H1 (cell line): Measurements from ENCODE around the gene MED12L. TPM values are rescaled to one million over a fixed set of nuclear protein-coding genes. Genes with fewer than 3 reads are reported as not detected.

ENCODE experiments used
- CTCF ChIA-PET: fragments of 300-600 bp; sonication (Branson Sonifier 250); formaldehyde crosslinking; loops from one replicate; lab custom pipeline; 2021; ENCODE audit not compliant: partially characterized antibody; lab: Charles Lee
- POLR2A ChIA-PET: fragments of 300-600 bp; sonication (Branson Sonifier 250); formaldehyde crosslinking; loops from one replicate; lab custom pipeline; 2021; ENCODE audit warnings: inconsistent platforms; ENCODE audit not compliant: partially characterized antibody; lab: Charles Lee
- DNase-seq, 2 experiments: peaks; one replicate each; pipeline versions ENCODE4 v3.0.0 to v3.0.0-alpha.2; 2010 to 2022; ENCODE audit warnings: low spot score in 2 of 2, low read depth in 1 of 2, mixed read lengths in 1 of 2
- FAIRE-seq: peaks from 2 replicates; lab custom pipeline; 2011; peaks lifted over from hg19 to GRCh38; lab: Jason Lieb, UNC
- H2AFZ ChIP-seq: 2 replicates; pipeline ENCODE4 v1.8.1; 2012; ENCODE audit warnings: low read length, inconsistent platforms
- H2AK5ac ChIP-seq: 2 replicates; pipeline ENCODE4 v1.6.1; 2013; ENCODE audit warnings: low read depth, low read length
- H2BK120ac ChIP-seq: replicated peaks from 2 replicates; pipeline ENCODE3; 2013; ENCODE audit warnings: low read depth, low read length, inconsistent platforms
- H2BK12ac ChIP-seq: 2 replicates; pipeline ENCODE4 v1.6.1; 2013; ENCODE audit warnings: low read depth, low read length
- H2BK15ac ChIP-seq: 2 replicates; pipeline ENCODE4 v1.6.1; 2013; ENCODE audit warnings: low read length
- H2BK20ac ChIP-seq: 2 replicates; pipeline ENCODE4 v1.6.1; 2013; ENCODE audit warnings: low read length
- H2BK5ac ChIP-seq: 2 replicates; pipeline ENCODE4 v1.6.1; 2013; ENCODE audit warnings: low read depth, low read length
- H3K14ac ChIP-seq: 2 replicates; pipeline ENCODE4 v1.6.1; 2013; ENCODE audit warnings: inconsistent platforms; ENCODE audit not compliant: insufficient read length
- H3K18ac ChIP-seq: 2 replicates; pipeline ENCODE4 v1.6.1; 2013; ENCODE audit warnings: low read length; ENCODE audit errors: extremely low read depth
- H3K23ac ChIP-seq: 2 replicates; pipeline ENCODE4 v1.6.1; 2013; ENCODE audit warnings: inconsistent platforms; ENCODE audit not compliant: insufficient read length
- H3K23me2 ChIP-seq: 2 replicates; pipeline ENCODE4 v1.6.1; 2013; ENCODE audit warnings: low read depth, low read length
- H3K27ac ChIP-seq: 2 replicates; pipeline ENCODE4 v1.6.1; 2011; ENCODE audit warnings: low read depth, low read length, inconsistent platforms
- H3K27me3 ChIP-seq, 4 experiments: replicated peaks in 1 of 4; 1 replicate in 1 of 4; 2 replicates in 3 of 4; pipeline versions ENCODE4 v1.6.1 to v1.8.1; 2011 to 2013; ENCODE audit warnings: low read length in 3 of 4, mild to moderate bottlenecking in 3 of 4, inconsistent platforms in 2 of 4, mixed read lengths in 2 of 4, moderate library complexity in 1 of 4; ENCODE audit not compliant: control insufficient read depth in 3 of 4, insufficient read depth in 3 of 4; ENCODE audit errors: extremely low read depth in 1 of 4
- H3K36me3 ChIP-seq, 4 experiments: 2 replicates each; pipeline versions ENCODE4 v1.6.1 to v1.8.1; 2011 to 2013; ENCODE audit warnings: mild to moderate bottlenecking in 4 of 4, low read length in 3 of 4, moderate library complexity in 2 of 4, control low read depth in 1 of 4, inconsistent platforms in 1 of 4; ENCODE audit not compliant: insufficient read depth in 4 of 4, control insufficient read depth in 2 of 4
- H3K4ac ChIP-seq: replicated peaks from 2 replicates; pipeline ENCODE3; 2013; ENCODE audit warnings: low read length, low read depth, mixed read lengths, inconsistent platforms; ENCODE audit not compliant: insufficient read length
- H3K4me1 ChIP-seq, 4 experiments: replicated peaks in 1 of 4; 1 replicate in 1 of 4; 2 replicates in 3 of 4; pipeline versions ENCODE4 v1.6.1 to v1.8.1; 2011 to 2013; ENCODE audit warnings: low read length in 3 of 4, inconsistent platforms in 2 of 4, mixed read lengths in 1 of 4; ENCODE audit not compliant: insufficient read depth in 4 of 4, control insufficient read depth in 3 of 4
- H3K4me2 ChIP-seq, 2 experiments: 2 replicates each; pipeline versions ENCODE4 v1.6.1 to v1.8.1; 2011 to 2013; ENCODE audit warnings: low read depth in 2 of 2, low read length in 2 of 2, control low read depth in 1 of 2, inconsistent platforms in 1 of 2, mild to moderate bottlenecking in 1 of 2; ENCODE audit not compliant: insufficient read depth in 1 of 2
- H3K4me3 ChIP-seq, 4 experiments: fragments of 200-600, 300-600 bp in 1 of 4; sonication (generic), shearing (Covaris generic), sonication (Bioruptor Twin) in 1 of 4; 2 replicates each; pipeline versions ENCODE4 v1.5.1 to v1.8.1; 2011 to 2016; ENCODE audit warnings: low read length in 4 of 4, low read depth in 3 of 4, control low read depth in 2 of 4, inconsistent platforms in 2 of 4, mild to moderate bottlenecking in 2 of 4, mixed read lengths in 1 of 4, moderate library complexity in 1 of 4; ENCODE audit not compliant: insufficient read depth in 2 of 4; ENCODE audit errors: extremely low read depth in 1 of 4
- H3K56ac ChIP-seq: replicated peaks from 2 replicates; pipeline ENCODE3; 2013; ENCODE audit warnings: low read depth, mild to moderate bottlenecking, mixed read lengths, low read length, inconsistent platforms; ENCODE audit not compliant: insufficient read length
- H3K79me1 ChIP-seq: 2 replicates; pipeline ENCODE4 v1.6.1; 2013; ENCODE audit warnings: low read depth, low read length, control low read depth
- H3K79me2 ChIP-seq, 2 experiments: 2 replicates each; pipeline versions ENCODE4 v1.6.1 to v1.8.1; 2012 to 2013; ENCODE audit warnings: low read length in 2 of 2, mild to moderate bottlenecking in 2 of 2, inconsistent platforms in 1 of 2; ENCODE audit not compliant: insufficient read depth in 2 of 2, control insufficient read depth in 1 of 2
- H3K9ac ChIP-seq, 4 experiments: replicated peaks in 1 of 4; 1 replicate in 1 of 4; 2 replicates in 3 of 4; pipeline versions ENCODE4 v1.6.1 to v1.8.1; 2011 to 2013; ENCODE audit warnings: low read depth in 3 of 4, low read length in 3 of 4, control low read depth in 2 of 4, mild to moderate bottlenecking in 2 of 4, moderate library complexity in 2 of 4, inconsistent platforms in 1 of 4; ENCODE audit errors: extremely low read depth in 1 of 4
- H3K9me3 ChIP-seq, 2 experiments: 2 replicates each; pipeline versions ENCODE4 v1.6.1 to v1.8.1; 2012 to 2013; ENCODE audit warnings: mild to moderate bottlenecking in 2 of 2, moderate library complexity in 2 of 2, control low read depth in 1 of 2, inconsistent platforms in 1 of 2, low read depth in 1 of 2, low read length in 1 of 2, mixed read lengths in 1 of 2; ENCODE audit not compliant: insufficient read depth in 2 of 2
- H4K20me1 ChIP-seq, 2 experiments: replicated peaks in 1 of 2; 2 replicates each; pipeline versions ENCODE3 to v1.8.1; 2011 to 2013; ENCODE audit warnings: inconsistent platforms in 2 of 2, low read length in 2 of 2, mild to moderate bottlenecking in 1 of 2; ENCODE audit not compliant: insufficient read depth in 2 of 2, control insufficient read depth in 1 of 2
- H4K5ac ChIP-seq: 2 replicates; pipeline ENCODE4 v1.6.1; 2013; ENCODE audit warnings: low read length, low read depth, mixed read lengths, inconsistent platforms; ENCODE audit not compliant: insufficient read length
- H4K8ac ChIP-seq: 2 replicates; pipeline ENCODE4 v1.8.0; 2013; ENCODE audit warnings: mild to moderate bottlenecking, moderate library complexity, low read length, inconsistent platforms; ENCODE audit not compliant: insufficient read depth; ENCODE audit errors: extremely low read depth
- H4K91ac ChIP-seq: replicated peaks from 2 replicates; pipeline ENCODE3; 2013; ENCODE audit warnings: low read length, mixed read lengths, inconsistent platforms; ENCODE audit not compliant: insufficient read length
- BACH1 ChIP-seq: IDR thresholded peaks from 2 replicates; pipeline ENCODE4 v1.6.1; 2012; ENCODE audit warnings: low read length, improper control_type of control experiment
- HDAC6 ChIP-seq: IDR thresholded peaks from one replicate; pipeline ENCODE4 v1.7.1; 2012; ENCODE audit warnings: low read depth, mild to moderate bottlenecking, inconsistent platforms, low read length, moderate library complexity
- RXRA ChIP-seq: IDR thresholded peaks from 2 replicates; pipeline ENCODE4 v1.6.1; 2011; ENCODE audit warnings: low read depth, mild to moderate bottlenecking, low read length, moderate library complexity; ENCODE audit not compliant: insufficient read depth
- WGBS, 2 experiments: shearing (Covaris generic) in 1 of 2; methylation state at CpG; one replicate each; pipeline versions ENCODE4 v1.1.6 to v1.1.7; 2013 to 2015; ENCODE audit warnings: low lambda C conversion rate in 2 of 2, mixed read lengths in 2 of 2, inconsistent platforms in 1 of 2, low coverage in 1 of 2, missing lambda C conversion rate in 1 of 2; ENCODE audit not compliant: insufficient replicate concordance in 2 of 2, insufficient coverage in 1 of 2, insufficient read length in 1 of 2; ENCODE audit errors: extremely low coverage in 1 of 2, missing lambda C conversion rate in 1 of 2; 5-methylcytosine and 5-hydroxymethylcytosine counted together
- polyA plus RNA-seq, 7 experiments: library from polyadenylated mRNA; depleted of rRNA in 3 of 7; stranded (reverse) in 5 of 7; unstranded in 2 of 7; fragments of >200 nt in 5 of 7; fragments of 200-250 nt in 2 of 7; gene quantifications; 1 replicate in 5 of 7; 2 replicates in 1 of 7; 4 replicates in 1 of 7; pipeline versions ENCODE4 v1.2.1 to v1.2.3, GENCODE V29; 2011 to 2013; ENCODE audit warnings: missing spikeins in 2 of 7, mixed read lengths in 2 of 7
- total RNA-seq: library from RNA; stranded (reverse); fragmentation: NEBNext Ultra II Directional; extraction: Animal tissue kit (Norgen Biotek cat#: 25700); gene quantifications from 2 replicates; pipeline ENCODE4 v1.2.1, GENCODE V29; 2021

MED12L gene
- total and polyA plus RNA-seq, 2 of the 8 experiments (the other 6 are each of a cell fraction or from before 2014, with no cell fraction given): 3.6 to 26.2 TPM

GRCh38 chr3:151446002-151446340, 360.5 kb downstream of the MED12L start:
- no peak for TF ChIP-seq RXRA
- TF ChIP-seq HDAC6: no peak
- TF ChIP-seq BACH1: no peak
- no peak overlapping the region for H3K23ac ChIP-seq
- WGBS, 2 experiments: 69% methylated on average over 3 of the region's 3 CpGs; no CpG with 5 or more reads in 1 of the 2 experiments
- no peaks in the 10 kb centered on the region for H3K36me3 ChIP-seq
- no peaks in the 10 kb centered on the region for H3K9me3 ChIP-seq
- H3K79me2 ChIP-seq: no peaks in the 10 kb centered on the region
- H3K79me1 ChIP-seq: no peaks in the 10 kb centered on the region
- no peak overlapping the region for H3K56ac ChIP-seq
- no peaks in the 10 kb centered on the region for H3K4me1 ChIP-seq
- FAIRE-seq (no peak), DNase-seq (no peak)
- no peak overlapping the region for H2AFZ ChIP-seq
- H3K9ac ChIP-seq: no peak overlapping the region
- POLR2A ChIA-PET: no interaction called here
- H4K91ac ChIP-seq: no peak overlapping the region
- CTCF ChIA-PET: no interaction called here
- no peak overlapping the region for H3K18ac ChIP-seq
- H2BK120ac ChIP-seq: no peak overlapping the region
- no peak overlapping the region for H2BK5ac ChIP-seq
- no peak overlapping the region for H3K4me2 ChIP-seq
- no peak overlapping the region for H3K27ac ChIP-seq
- no peak overlapping the region for H2BK20ac ChIP-seq
- no peak overlapping the region for H4K5ac ChIP-seq
- H2BK15ac ChIP-seq: no peak overlapping the region
- H2BK12ac ChIP-seq: no peak overlapping the region
- H4K8ac ChIP-seq: no peak overlapping the region
- no peak overlapping the region for H3K14ac ChIP-seq
- H3K23me2 ChIP-seq: no peaks in the 10 kb centered on the region
- H3K4me3 ChIP-seq: no peak overlapping the region
- no peak overlapping the region for H3K4ac ChIP-seq
- no peak overlapping the region for H2AK5ac ChIP-seq
- H3K27me3 ChIP-seq: no peaks in the 10 kb centered on the region
- H4K20me1 ChIP-seq: no peaks in the 10 kb centered on the region
